ENCODE data around the gene CELSR1.
"Not testable (repeated sequence)": the region's sequence is repeated elsewhere in the genome, so short reads cannot be mapped to it uniquely, and the experiment has no call there.

The CELSR1 gene

DNA sequence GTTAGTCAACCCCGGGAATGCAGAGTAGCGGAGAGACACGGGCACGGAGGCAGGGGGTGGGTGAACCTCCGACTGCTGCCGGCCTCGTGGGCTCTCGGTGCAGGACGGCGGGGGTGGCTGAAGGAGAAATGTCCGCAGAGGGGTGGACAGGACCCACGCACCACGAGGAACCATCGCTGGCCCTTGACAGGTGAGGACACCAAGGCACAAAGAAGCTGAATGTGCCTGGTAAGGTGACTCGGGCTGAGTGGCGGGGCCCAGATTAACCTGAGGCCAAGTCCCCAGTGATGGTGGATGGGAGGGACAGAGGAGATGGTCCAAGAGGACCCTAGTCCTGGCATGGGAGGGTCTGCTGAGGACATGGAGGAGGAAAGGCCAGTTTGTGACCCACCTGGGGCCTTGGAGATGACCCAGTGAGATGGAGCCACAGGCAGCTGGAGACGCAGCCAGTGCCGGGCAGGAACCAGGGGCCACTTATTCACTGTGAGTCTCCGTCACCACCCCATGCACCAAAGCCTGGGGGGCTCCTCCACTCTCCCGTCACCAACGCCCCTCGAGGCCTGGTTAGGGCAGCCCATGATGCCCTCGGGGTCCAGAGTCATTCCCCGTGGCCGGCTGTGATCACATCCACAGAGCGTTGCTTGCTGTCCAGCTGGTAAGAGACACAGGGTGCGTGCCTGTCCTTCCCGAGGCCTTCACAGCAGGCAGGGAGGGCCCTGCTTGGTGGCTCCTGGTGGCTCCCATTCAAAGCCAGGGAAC lies 64.2 kb downstream of the CELSR1 start:
- no peak overlapping the region for H3K4me3 ChIP-seq (ENCODE audit: low read length in 2 of 2)
- no peak overlapping the region for H3K27ac ChIP-seq (ENCODE audit: low read length)
- H3K36me3 ChIP-seq (ENCODE audit: control insufficient read depth in 2 of 2, insufficient read depth in 2 of 2, low read length in 2 of 2) = no peaks in the 10 kb centered on the region
- H3K4me1 ChIP-seq (ENCODE audit: control insufficient read depth, insufficient read depth, low read length) = no peaks in the 10 kb centered on the region
- H3K9ac ChIP-seq (ENCODE audit: low read length in 2 of 2) = no peak overlapping the region
- peaks cover 0 to 4% of the 10 kb centered on the region in 2 donors for H3K9me3 ChIP-seq (ENCODE audit: control insufficient read depth in 2 of 2, low read length in 2 of 2)
- H3K27me3 ChIP-seq (ENCODE audit: control insufficient read depth in 1 of 2, insufficient read depth in 2 of 2, low read length in 2 of 2) = peaks cover 2 to 8% of the 10 kb centered on the region in 2 donors

DNA sequence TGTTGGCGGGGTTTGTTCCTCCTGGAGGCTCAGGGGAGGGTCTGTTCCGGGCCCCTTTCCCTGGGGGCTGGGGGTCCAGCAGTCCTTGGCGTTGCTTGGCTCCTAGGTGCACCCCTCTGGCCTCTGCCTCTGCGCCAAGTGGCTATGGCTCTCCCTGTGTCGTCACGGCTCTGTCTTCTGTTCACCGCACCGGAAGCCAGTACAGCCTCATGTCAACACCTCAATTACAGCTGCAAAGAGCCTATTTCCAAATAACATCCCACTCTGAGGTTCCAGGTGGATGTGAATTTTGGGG lies 64.8 kb downstream of the CELSR1 start:
- Histone ChIP-seq H3K27ac (ENCODE audit: low read length) (no peak overlapping the region), H3K27me3 (ENCODE audit: control insufficient read depth in 1 of 2, insufficient read depth in 2 of 2, low read length in 2 of 2) (peaks cover 2 to 3% of the 10 kb centered on the region in 2 donors)

DNA sequence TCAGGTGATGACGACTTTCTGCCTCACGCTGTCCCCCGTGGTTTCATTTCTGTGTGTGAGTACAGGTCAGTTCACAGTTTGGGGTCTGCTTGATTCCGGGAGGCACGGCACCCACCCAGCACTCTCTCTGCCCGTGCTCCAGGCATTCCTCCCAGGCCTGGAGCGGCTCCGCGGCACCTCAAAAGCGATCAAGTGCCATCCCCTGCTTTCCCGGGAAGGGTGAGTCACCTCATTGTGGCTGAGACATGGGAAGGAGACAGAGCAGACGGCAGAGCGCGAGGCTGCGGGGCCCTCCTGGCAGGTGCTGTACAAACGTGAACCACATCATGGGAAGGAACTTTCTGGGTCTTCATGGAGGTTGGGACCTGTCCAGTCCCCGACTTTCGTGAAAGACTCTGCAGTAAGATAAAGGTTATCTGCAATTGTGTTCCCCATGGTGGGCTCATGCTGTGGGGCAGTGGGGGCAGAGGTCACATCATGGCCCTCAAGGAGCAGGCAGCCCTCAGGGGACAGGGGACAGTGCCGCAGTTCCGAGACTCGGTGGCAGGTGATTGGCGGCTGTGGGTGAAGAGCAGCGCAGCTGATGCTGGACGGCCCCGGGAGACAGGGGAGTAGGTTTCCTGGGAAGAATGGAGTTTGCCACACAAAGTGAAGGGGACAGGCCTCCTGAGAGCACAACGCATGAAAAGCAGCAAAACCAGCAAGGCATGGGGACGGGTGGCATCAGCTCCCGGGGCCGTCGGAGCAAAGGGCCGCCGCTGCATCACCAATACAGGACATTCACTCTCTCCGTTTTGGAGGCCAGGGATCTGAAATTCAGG lies 65.3 kb downstream of the CELSR1 start:
- no peak overlapping the region for H3K27ac ChIP-seq (ENCODE audit: low read length)

More for the DNA sequence above, 64.8 kb downstream of the CELSR1 start:
- H3K9me3 ChIP-seq (ENCODE audit: control insufficient read depth in 2 of 2, low read length in 2 of 2) = peaks cover 0 to 4% of the 10 kb centered on the region in 2 donors
- no peak overlapping the region for H3K9ac ChIP-seq (ENCODE audit: low read length in 2 of 2)
- H3K4me1 ChIP-seq (ENCODE audit: control insufficient read depth, insufficient read depth, low read length) = no peaks in the 10 kb centered on the region
- no peaks in the 10 kb centered on the region for H3K36me3 ChIP-seq (ENCODE audit: control insufficient read depth in 2 of 2, insufficient read depth in 2 of 2, low read length in 2 of 2)
- no peak overlapping the region for H3K4me3 ChIP-seq (ENCODE audit: low read length in 2 of 2)

DNA sequence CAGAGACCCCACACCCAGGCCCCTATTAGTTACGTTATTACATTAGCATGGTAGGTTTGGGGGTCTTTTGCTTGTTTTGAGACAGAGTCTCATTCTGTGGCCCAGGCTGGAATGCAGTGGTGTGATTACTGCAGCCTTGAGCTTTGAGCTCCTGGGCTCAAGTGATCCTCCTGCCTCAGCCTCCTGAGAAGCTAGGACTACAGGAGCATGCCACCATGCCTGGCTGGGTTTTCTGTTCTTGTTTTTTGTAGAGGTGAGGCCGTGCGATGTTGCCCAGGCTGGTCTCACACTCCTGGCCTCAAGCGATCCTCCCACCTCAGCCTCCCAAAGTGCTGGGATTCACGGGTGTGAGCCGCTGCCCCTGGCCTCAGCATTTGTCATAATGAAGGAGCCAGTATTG lies 66.1 kb downstream of the CELSR1 start:
- H3K27ac ChIP-seq (ENCODE audit: low read length); H3K36me3 ChIP-seq (ENCODE audit: control insufficient read depth in 2 of 2, insufficient read depth in 2 of 2, low read length in 2 of 2); H3K9ac ChIP-seq (ENCODE audit: low read length in 2 of 2); H3K9me3 ChIP-seq (ENCODE audit: control insufficient read depth in 2 of 2, low read length in 2 of 2); H3K4me3 ChIP-seq (ENCODE audit: low read length in 2 of 2); H3K27me3 ChIP-seq (ENCODE audit: control insufficient read depth in 1 of 2, insufficient read depth in 2 of 2, low read length in 2 of 2); H3K4me1 ChIP-seq (ENCODE audit: control insufficient read depth, insufficient read depth, low read length): not testable (repeated sequence)

More for the DNA sequence above, 65.3 kb downstream of the CELSR1 start:
- Histone ChIP-seq H3K4me3 (ENCODE audit: low read length in 2 of 2) (no peak overlapping the region), H3K9ac (ENCODE audit: low read length in 2 of 2) (no peak overlapping the region), H3K27me3 (ENCODE audit: control insufficient read depth in 1 of 2, insufficient read depth in 2 of 2, low read length in 2 of 2) (peaks cover 2 to 3% of the 10 kb centered on the region in 2 donors), H3K4me1 (ENCODE audit: control insufficient read depth, insufficient read depth, low read length) (no peaks in the 10 kb centered on the region), H3K9me3 (ENCODE audit: control insufficient read depth in 2 of 2, low read length in 2 of 2) (peaks cover 0 to 4% of the 10 kb centered on the region in 2 donors), H3K36me3 (ENCODE audit: control insufficient read depth in 2 of 2, insufficient read depth in 2 of 2, low read length in 2 of 2) (no peaks in the 10 kb centered on the region)

DNA sequence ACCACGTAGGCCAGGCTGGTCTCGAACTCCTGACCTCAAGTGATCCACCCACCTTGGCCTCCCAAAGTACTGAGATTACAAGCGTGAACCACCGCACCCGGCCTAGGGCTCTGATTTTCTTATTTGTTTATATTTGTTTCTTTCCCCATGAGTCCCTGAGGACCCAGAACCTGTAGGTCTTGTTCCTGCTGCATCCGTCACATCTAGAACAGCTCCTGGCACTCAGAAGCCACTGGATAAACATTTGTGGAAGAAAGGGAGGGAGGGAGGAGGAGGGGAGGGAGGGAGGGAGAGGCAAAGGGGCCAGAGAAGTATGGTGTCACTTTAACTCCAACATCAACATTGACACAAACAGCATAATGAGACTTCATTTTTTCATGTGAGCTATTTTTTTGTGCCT lies 67.7 kb downstream of the CELSR1 start:
- no peak overlapping the region for H3K9ac ChIP-seq (ENCODE audit: low read length in 2 of 2)
- H3K27me3 ChIP-seq (ENCODE audit: control insufficient read depth in 1 of 2, insufficient read depth in 2 of 2, low read length in 2 of 2) = peaks cover 6 to 9% of the 10 kb centered on the region in 2 donors
- H3K4me1 ChIP-seq (ENCODE audit: control insufficient read depth, insufficient read depth, low read length) = no peaks in the 10 kb centered on the region
- H3K4me3 ChIP-seq (ENCODE audit: low read length in 2 of 2) = no peak overlapping the region
- H3K9me3 ChIP-seq (ENCODE audit: control insufficient read depth in 2 of 2, low read length in 2 of 2) = no peaks in the 10 kb centered on the region
- no peaks in the 10 kb centered on the region for H3K36me3 ChIP-seq (ENCODE audit: control insufficient read depth in 2 of 2, insufficient read depth in 2 of 2, low read length in 2 of 2)
- no peak overlapping the region for H3K27ac ChIP-seq (ENCODE audit: low read length)

DNA sequence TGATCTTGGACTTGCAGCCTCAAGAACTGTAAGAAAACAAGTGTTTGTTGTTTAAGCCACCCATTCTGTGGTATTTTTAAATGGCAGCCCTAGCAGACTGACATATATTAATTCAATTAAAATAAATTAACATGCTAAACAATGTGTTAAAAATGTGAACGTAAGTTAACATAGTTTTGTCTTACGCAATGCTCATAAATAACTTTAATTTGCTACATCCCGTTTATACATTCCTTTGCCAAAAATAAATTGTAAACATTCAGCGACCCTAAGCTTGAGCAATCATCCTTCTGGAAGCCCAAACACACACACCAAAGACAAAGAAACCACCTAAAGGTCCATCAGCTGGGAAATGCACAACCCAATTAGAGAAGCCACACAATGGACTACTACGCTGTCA lies 70.4 kb downstream of the CELSR1 start:
- Histone ChIP-seq H3K27ac (ENCODE audit: low read length) (no peak overlapping the region), H3K36me3 (ENCODE audit: control insufficient read depth in 2 of 2, insufficient read depth in 2 of 2, low read length in 2 of 2) (no peaks in the 10 kb centered on the region), H3K4me1 (ENCODE audit: control insufficient read depth, insufficient read depth, low read length) (no peaks in the 10 kb centered on the region), H3K4me3 (ENCODE audit: low read length in 2 of 2) (no peak overlapping the region), H3K9ac (ENCODE audit: low read length in 2 of 2) (no peak overlapping the region), H3K27me3 (ENCODE audit: control insufficient read depth in 1 of 2, insufficient read depth in 2 of 2, low read length in 2 of 2) (peaks cover 7% of the 10 kb centered on the region in 2 donors), H3K9me3 (ENCODE audit: control insufficient read depth in 2 of 2, low read length in 2 of 2) (no peaks in the 10 kb centered on the region)

DNA sequence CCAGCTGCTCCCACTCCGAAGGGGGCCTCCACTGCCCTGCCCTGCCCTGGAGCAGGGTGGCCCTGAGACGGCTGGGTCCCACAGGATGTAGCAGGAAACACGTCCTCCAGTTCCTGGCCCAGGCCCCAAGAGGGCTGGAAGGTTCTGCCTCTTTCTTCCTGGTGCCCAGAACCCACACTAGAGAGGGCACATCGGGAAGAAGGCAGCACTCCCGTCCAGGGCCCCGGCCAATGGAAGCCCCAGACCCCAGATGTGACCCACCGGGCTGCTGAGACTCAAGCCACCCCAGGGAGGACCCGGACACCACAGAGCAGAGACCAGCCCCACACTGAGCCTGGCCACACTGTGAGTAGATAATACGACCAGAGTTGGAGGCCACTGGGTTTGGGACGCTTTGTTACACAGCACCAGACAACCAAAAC lies 71.2 kb downstream of the CELSR1 start:
- H3K4me1 ChIP-seq (ENCODE audit: control insufficient read depth, insufficient read depth, low read length) = no peaks in the 10 kb centered on the region
- no peak overlapping the region for H3K9ac ChIP-seq (ENCODE audit: low read length in 2 of 2)
- H3K36me3 ChIP-seq (ENCODE audit: control insufficient read depth in 2 of 2, insufficient read depth in 2 of 2, low read length in 2 of 2) = no peaks in the 10 kb centered on the region
- H3K9me3 ChIP-seq (ENCODE audit: control insufficient read depth in 2 of 2, low read length in 2 of 2) = no peaks in the 10 kb centered on the region
- no peak overlapping the region for H3K4me3 ChIP-seq (ENCODE audit: low read length in 2 of 2)
- H3K27ac ChIP-seq (ENCODE audit: low read length) = no peak overlapping the region
- peaks cover 7% of the 10 kb centered on the region in 2 donors for H3K27me3 ChIP-seq (ENCODE audit: control insufficient read depth in 1 of 2, insufficient read depth in 2 of 2, low read length in 2 of 2)

DNA sequence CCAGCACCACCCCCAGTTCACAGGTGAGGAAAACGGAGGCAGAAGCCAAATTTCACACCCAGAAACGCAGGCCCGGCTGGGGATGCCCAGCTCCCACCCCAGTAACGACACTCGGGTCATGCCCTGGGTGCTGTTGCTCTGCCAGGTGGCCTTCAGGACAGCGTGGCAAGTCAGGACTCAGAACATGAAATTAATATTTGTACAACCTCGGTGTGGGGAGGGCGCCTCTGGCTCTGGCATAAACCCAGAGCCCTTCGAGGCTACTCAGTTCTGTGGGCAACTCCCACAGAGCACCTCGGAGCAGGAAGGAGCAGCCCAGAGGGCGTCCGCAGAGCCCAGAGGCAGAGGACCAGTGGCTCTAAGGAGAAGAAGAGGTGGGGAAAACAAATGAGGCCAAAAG lies 71.6 kb downstream of the CELSR1 start:
- H3K9ac ChIP-seq (ENCODE audit: low read length in 2 of 2) = no peak overlapping the region
- no peak overlapping the region for H3K27ac ChIP-seq (ENCODE audit: low read length)
- peaks cover 7% of the 10 kb centered on the region in 2 donors for H3K27me3 ChIP-seq (ENCODE audit: control insufficient read depth in 1 of 2, insufficient read depth in 2 of 2, low read length in 2 of 2)
- H3K9me3 ChIP-seq (ENCODE audit: control insufficient read depth in 2 of 2, low read length in 2 of 2) = no peaks in the 10 kb centered on the region
- H3K4me3 ChIP-seq (ENCODE audit: low read length in 2 of 2) = no peak overlapping the region
- H3K4me1 ChIP-seq (ENCODE audit: control insufficient read depth, insufficient read depth, low read length) = no peaks in the 10 kb centered on the region
- no peaks in the 10 kb centered on the region for H3K36me3 ChIP-seq (ENCODE audit: control insufficient read depth in 2 of 2, insufficient read depth in 2 of 2, low read length in 2 of 2)

DNA sequence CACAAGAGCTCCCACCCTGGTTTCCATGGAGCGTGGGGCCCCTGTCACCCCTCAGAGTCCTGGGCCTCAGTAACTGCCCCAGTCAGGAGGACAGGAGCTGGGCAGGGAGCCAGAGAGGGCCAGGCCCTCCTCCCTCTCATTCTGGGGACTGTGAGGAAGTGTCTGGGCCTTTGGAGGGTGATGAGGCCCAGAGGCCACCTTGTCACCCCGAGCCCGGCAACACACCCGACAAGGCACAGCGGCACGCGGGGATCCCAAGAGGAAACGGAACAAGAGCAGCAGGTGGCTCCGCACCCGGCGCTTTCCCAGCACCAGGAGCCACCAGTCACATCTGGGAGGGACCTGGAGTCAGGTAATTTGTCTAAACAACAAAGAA lies 72.1 kb downstream of the CELSR1 start:
- H3K36me3 ChIP-seq (ENCODE audit: control insufficient read depth in 2 of 2, insufficient read depth in 2 of 2, low read length in 2 of 2) = no peaks in the 10 kb centered on the region
- H3K4me3 ChIP-seq (ENCODE audit: low read length in 2 of 2) = no peak overlapping the region
- peaks cover 7% of the 10 kb centered on the region in 2 donors for H3K27me3 ChIP-seq (ENCODE audit: control insufficient read depth in 1 of 2, insufficient read depth in 2 of 2, low read length in 2 of 2)
- H3K9me3 ChIP-seq (ENCODE audit: control insufficient read depth in 2 of 2, low read length in 2 of 2) = no peaks in the 10 kb centered on the region
- no peaks in the 10 kb centered on the region for H3K4me1 ChIP-seq (ENCODE audit: control insufficient read depth, insufficient read depth, low read length)
- no peak overlapping the region for H3K9ac ChIP-seq (ENCODE audit: low read length in 2 of 2)
- no peak overlapping the region for H3K27ac ChIP-seq (ENCODE audit: low read length)

DNA sequence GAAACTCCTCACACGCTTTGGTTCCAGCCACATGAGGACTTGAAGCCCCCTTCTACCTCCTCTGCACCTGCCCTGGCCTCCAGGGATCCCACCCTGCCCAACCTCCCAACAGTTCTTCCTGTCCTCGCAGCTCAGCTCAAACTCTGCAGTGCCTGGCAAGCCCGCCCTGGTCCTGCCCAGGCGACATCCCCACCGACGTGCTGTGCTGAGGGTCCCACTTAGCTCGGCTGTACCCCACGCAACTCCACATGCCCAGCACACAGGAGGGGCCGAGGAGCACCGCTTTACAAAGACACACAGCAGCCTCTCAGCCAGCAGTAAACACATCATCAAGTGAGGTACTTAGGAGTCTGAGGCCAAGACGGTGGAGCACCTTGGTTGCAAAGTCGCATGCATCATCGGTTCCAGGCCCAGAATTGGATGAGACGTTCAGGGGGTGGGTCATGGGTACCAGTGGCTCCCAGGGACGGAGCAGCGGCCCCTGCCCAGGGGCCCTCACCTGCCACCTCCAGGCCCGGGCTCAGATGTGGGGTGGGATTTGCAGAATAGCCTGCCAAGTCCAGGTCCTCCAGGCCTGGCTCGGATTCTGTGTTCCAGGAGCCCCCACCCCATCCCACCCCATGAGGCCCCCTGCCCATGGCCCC lies 72.6 kb downstream of the CELSR1 start:
- Histone ChIP-seq H3K4me3 (ENCODE audit: low read length in 2 of 2) (no peak overlapping the region), H3K9ac (ENCODE audit: low read length in 2 of 2) (no peak overlapping the region), H3K27me3 (ENCODE audit: control insufficient read depth in 1 of 2, insufficient read depth in 2 of 2, low read length in 2 of 2) (peaks cover 7 to 8% of the 10 kb centered on the region in 2 donors), H3K9me3 (ENCODE audit: control insufficient read depth in 2 of 2, low read length in 2 of 2) (no peaks in the 10 kb centered on the region), H3K36me3 (ENCODE audit: control insufficient read depth in 2 of 2, insufficient read depth in 2 of 2, low read length in 2 of 2) (no peaks in the 10 kb centered on the region), H3K27ac (ENCODE audit: low read length) (no peak overlapping the region), H3K4me1 (ENCODE audit: control insufficient read depth, insufficient read depth, low read length) (no peaks in the 10 kb centered on the region)
